Parathyroid adenoma (tissue), 2 donors: ENCODE data around the gene GTF2F2.

Experiments
- H2AFZ ChIP-seq: fragments of 300-600 bp; sonication (generic); one replicate; pipeline ENCODE4 v1.7.0; 2017; ENCODE audit warnings: antibody characterized with exemption, mild to moderate bottlenecking
- H3K27ac ChIP-seq: fragments of 300-600 bp; sonication (generic); one replicate; pipeline ENCODE4 v1.7.0; 2017
- H3K27me3 ChIP-seq: fragments of 300-600 bp; sonication (generic); one replicate; pipeline ENCODE4 v1.7.0; 2017; ENCODE audit warnings: low read length; ENCODE audit not compliant: control insufficient read depth, insufficient read depth
- H3K36me3 ChIP-seq: fragments of 300-600 bp; sonication (generic); one replicate; pipeline ENCODE4 v1.7.0; 2017; ENCODE audit warnings: low read length; ENCODE audit not compliant: control insufficient read depth, insufficient read depth
- H3K4me1 ChIP-seq: fragments of 300-600 bp; sonication (generic); one replicate; pipeline ENCODE4 v1.7.0; 2017; ENCODE audit warnings: control low read depth
- H3K4me2 ChIP-seq: fragments of 300-600 bp; sonication (generic); one replicate; pipeline ENCODE4 v1.7.0; 2017; ENCODE audit warnings: low read length
- H3K4me3 ChIP-seq: fragments of 300-600 bp; sonication (generic); one replicate; pipeline ENCODE4 v1.7.0; 2017; ENCODE audit warnings: low read depth, low read length
- H3K79me2 ChIP-seq: fragments of 300-600 bp; sonication (generic); one replicate; pipeline ENCODE4 v1.7.0; 2017; ENCODE audit warnings: control low read depth
- H3K9ac ChIP-seq: fragments of 300-600 bp; sonication (generic); one replicate; pipeline ENCODE4 v1.7.0; 2017; ENCODE audit warnings: mild to moderate bottlenecking
- H3K9me3 ChIP-seq: fragments of 300-600 bp; sonication (generic); one replicate; pipeline ENCODE4 v1.7.0; 2017; ENCODE audit warnings: low read length; ENCODE audit not compliant: control insufficient read depth
- CTCF ChIP-seq: fragments of 300-600 bp; sonication (generic); IDR thresholded peaks from one replicate; pipeline ENCODE4 v1.7.0; 2017; ENCODE audit warnings: antibody characterized with exemption, mild to moderate bottlenecking
- donor health status: primary hyperparathyroidism.

Gene GTF2F2

GRCh38 chr13:45198041-45198440 is 77.7 kb downstream of the GTF2F2 start:
- no peaks in the 10 kb centered on the region for H3K4me1 ChIP-seq
- no peaks in the 10 kb centered on the region for H3K27me3 ChIP-seq
- H2AFZ ChIP-seq = no peak overlapping the region
- no peaks in the 10 kb centered on the region for H3K36me3 ChIP-seq
- H3K79me2 ChIP-seq = no peaks in the 10 kb centered on the region
- no peak overlapping the region for H3K9ac ChIP-seq
- H3K4me3 ChIP-seq = no peak overlapping the region
- no peaks in the 10 kb centered on the region for H3K9me3 ChIP-seq
- H3K4me2 ChIP-seq = no peak overlapping the region
- no peak for TF ChIP-seq CTCF
- H3K27ac ChIP-seq = no peak overlapping the region

GRCh38 chr13:45198924-45199323 is 78.6 kb downstream of the GTF2F2 start:
- Histone ChIP-seq H3K27ac (no peak overlapping the region), H3K27me3 (no peaks in the 10 kb centered on the region), H3K36me3 (no peaks in the 10 kb centered on the region), H3K9ac (no peak overlapping the region), H3K4me3 (no peak overlapping the region), H3K79me2 (no peaks in the 10 kb centered on the region), H3K4me1 (no peaks in the 10 kb centered on the region), H2AFZ (no peak overlapping the region), H3K4me2 (no peak overlapping the region), H3K9me3 (no peaks in the 10 kb centered on the region)
- no peak for TF ChIP-seq CTCF

GRCh38 chr13:45199711-45200110 is 79.4 kb downstream of the GTF2F2 start:
- Histone ChIP-seq H3K9me3 (no peaks in the 10 kb centered on the region), H3K9ac (no peak overlapping the region), H2AFZ (no peak overlapping the region), H3K27me3 (no peaks in the 10 kb centered on the region), H3K4me1 (no peaks in the 10 kb centered on the region), H3K4me2 (no peak overlapping the region), H3K27ac (no peak overlapping the region), H3K36me3 (no peaks in the 10 kb centered on the region), H3K4me3 (no peak overlapping the region), H3K79me2 (no peaks in the 10 kb centered on the region)
- no peak for TF ChIP-seq CTCF

- Histone ChIP-seq H3K27me3 (no peaks in the 10 kb centered on the region), H3K27ac (no peak within 1 kb of the TSS), H3K4me3 (no peak within 1 kb of the TSS), H3K4me1 (no peaks in the 10 kb centered on the region), H2AFZ (no peak within 1 kb of the TSS), H3K4me2 (no peak within 1 kb of the TSS), H3K9me3 (no peaks in the 10 kb centered on the region), H3K9ac (no peak within 1 kb of the TSS), H3K79me2 (no peaks in the 10 kb centered on the region), H3K36me3 (no peaks in the 10 kb centered on the region)
- TF ChIP-seq CTCF = no peak
Observed at GRCh38 chr13:45200701-45201232, 80.5 kb downstream of the GTF2F2 start, which contains the start of gene KCTD4. Gene KCTD4, minus strand, starts transcription at chr13:45201045. Its CDS starts 6,478 bp downstream, at chr13:45194567.

DNA sequence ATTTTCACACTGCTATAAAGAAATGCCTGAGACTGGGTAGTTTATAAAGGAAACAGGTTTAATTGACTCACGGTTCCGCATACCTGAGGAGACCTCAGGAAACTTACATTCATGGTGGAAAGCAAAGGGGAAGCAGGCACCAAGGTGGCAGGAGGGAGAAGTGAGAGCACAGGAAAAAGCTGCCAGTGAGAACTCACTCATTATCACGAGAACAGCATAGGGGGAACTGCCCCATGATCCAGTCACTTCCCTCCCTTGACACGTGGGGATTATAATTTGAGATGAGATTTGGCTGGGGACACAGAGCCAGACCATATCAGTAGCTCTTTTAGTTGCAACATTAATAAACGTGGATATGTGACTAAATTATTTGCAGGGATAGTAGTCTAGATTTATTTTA is 84.8 kb downstream of the GTF2F2 start:
- H3K4me1 ChIP-seq = no peaks in the 10 kb centered on the region
- H3K27ac ChIP-seq = no peak overlapping the region
- H3K4me3 ChIP-seq = no peak overlapping the region
- no peak for TF ChIP-seq CTCF
- H3K9ac ChIP-seq = no peak overlapping the region
- no peaks in the 10 kb centered on the region for H3K36me3 ChIP-seq
- no peaks in the 10 kb centered on the region for H3K9me3 ChIP-seq
- H2AFZ ChIP-seq = no peak overlapping the region
- H3K4me2 ChIP-seq = no peak overlapping the region
- no peaks in the 10 kb centered on the region for H3K79me2 ChIP-seq
- no peaks in the 10 kb centered on the region for H3K27me3 ChIP-seq
